Endothelial cell of umbilical vein (primary cell): ENCODE measurements around the gene TEX9. TPM values are rescaled to one million over a fixed set of nuclear protein-coding genes. Genes with fewer than 3 reads are reported as not detected.

ENCODE experiments used
- BruUV-seq: library from RNA; stranded (reverse); fragments of 400-500 nt; replicated peaks from 2 replicates; lab custom pipeline; 2021; lab: Mats Ljungman, UMichigan
- CTCF ChIA-PET: fragments of 300-600, 350-600 bp; sonication (Branson Sonifier 250); formaldehyde crosslinking; loops from one replicate; lab custom pipeline; 2021; ENCODE audit warnings: antibody characterized with exemption, inconsistent platforms; lab: Charles Lee
- POLR2A ChIA-PET: fragments of 300-600, 350-600 bp; sonication (Branson Sonifier 250); formaldehyde crosslinking; loops from one replicate; lab custom pipeline; 2021; ENCODE audit warnings: antibody characterized with exemption, inconsistent platforms; lab: Charles Lee
- DNase-seq: peaks from one replicate; pipeline ENCODE4 v3.0.0-alpha.2; 2011; ENCODE audit warnings: low read depth, low spot score
- FAIRE-seq: peaks from 2 replicates; lab custom pipeline; 2011; peaks lifted over from hg19 to GRCh38; lab: Jason Lieb, UNC
- H2AFZ ChIP-seq: 2 replicates; pipeline ENCODE4 v1.6.0; 2012; ENCODE audit warnings: low read depth, low read length, control low read depth, inconsistent platforms
- H3K27ac ChIP-seq: 2 replicates; pipeline ENCODE4 v1.5.1; 2011; ENCODE audit warnings: low read depth, mild to moderate bottlenecking, control low read depth, low read length, moderate library complexity; ENCODE audit not compliant: insufficient read depth
- H3K27me3 ChIP-seq, 2 experiments: 2 replicates each; pipeline versions ENCODE4 v1.6.0 to v1.6.1; 2011; ENCODE audit warnings: low read length in 2 of 2, mixed read lengths in 1 of 2; ENCODE audit not compliant: control insufficient read depth in 2 of 2, insufficient read depth in 2 of 2
- H3K36me3 ChIP-seq, 2 experiments: 2 replicates in 1 of 2; 3 replicates in 1 of 2; pipeline ENCODE4 v1.5.1; 2011; ENCODE audit warnings: low read length in 2 of 2, mild to moderate bottlenecking in 1 of 2, moderate library complexity in 1 of 2; ENCODE audit not compliant: control insufficient read depth in 2 of 2, insufficient read depth in 2 of 2; ENCODE audit errors: extremely low read depth in 1 of 2
- H3K4me1 ChIP-seq: 3 replicates; pipeline ENCODE4 v1.5.1; 2011; ENCODE audit warnings: mild to moderate bottlenecking, low read length; ENCODE audit not compliant: control insufficient read depth, insufficient read depth; ENCODE audit errors: extremely low read depth
- H3K4me2 ChIP-seq: 2 replicates; pipeline ENCODE4 v1.6.1; 2011; ENCODE audit warnings: low read length, control low read depth, mixed read lengths; ENCODE audit not compliant: insufficient read depth
- H3K4me3 ChIP-seq, 3 experiments: fragments of 200-600 bp in 1 of 3; sonication (generic), shearing (Covaris generic) in 1 of 3; replicated peaks in 1 of 3; 2 replicates each; pipeline ENCODE4 v1.5.1; 2011 to 2016; ENCODE audit warnings: control low read depth in 3 of 3, low read length in 3 of 3, mild to moderate bottlenecking in 2 of 3, inconsistent platforms in 1 of 3, low read depth in 1 of 3, moderate library complexity in 1 of 3; ENCODE audit not compliant: insufficient read depth in 1 of 3
- H3K79me2 ChIP-seq: 2 replicates; pipeline ENCODE4 v1.6.0; 2012; ENCODE audit warnings: low read length, inconsistent platforms; ENCODE audit not compliant: control insufficient read depth, insufficient read depth
- H3K9ac ChIP-seq: replicated peaks from 2 replicates; pipeline ENCODE3; 2011; ENCODE audit warnings: low read length, control low read depth; ENCODE audit not compliant: insufficient read depth; ENCODE audit errors: extremely low read depth
- H3K9me1 ChIP-seq: replicated peaks from 3 replicates; pipeline ENCODE4 v1.6.0; 2011; ENCODE audit warnings: mild to moderate bottlenecking, low read length; ENCODE audit not compliant: control insufficient read depth, insufficient read depth; ENCODE audit errors: extremely low read depth
- H3K9me3 ChIP-seq: replicated peaks from 2 replicates; pipeline ENCODE4 v1.5.1; 2012; ENCODE audit warnings: low read length, inconsistent platforms; ENCODE audit not compliant: control insufficient read depth, insufficient read depth
- H4K20me1 ChIP-seq: replicated peaks from 2 replicates; pipeline ENCODE3; 2011; ENCODE audit warnings: mild to moderate bottlenecking, low read length; ENCODE audit not compliant: control insufficient read depth, insufficient read depth; ENCODE audit errors: extremely low read depth
- EZH2 ChIP-seq: IDR thresholded peaks from 2 replicates; pipeline ENCODE4 v1.6.1; 2012; ENCODE audit warnings: borderline replicate concordance, low read depth, mild to moderate bottlenecking, moderate library complexity, low read length, inconsistent platforms; ENCODE audit not compliant: severe bottlenecking
- FOS ChIP-seq: IDR thresholded peaks from 2 replicates; pipeline ENCODE4 v1.6.1; 2011; ENCODE audit warnings: mild to moderate bottlenecking, low read length, moderate library complexity, borderline replicate concordance; ENCODE audit not compliant: insufficient read depth
- GATA2 ChIP-seq: IDR thresholded peaks from 2 replicates; pipeline ENCODE4 v1.7.0; 2011; ENCODE audit warnings: low read depth, mild to moderate bottlenecking, moderate library complexity, mixed read lengths, low read length; ENCODE audit not compliant: insufficient read length, insufficient read depth
- JUN ChIP-seq: IDR thresholded peaks from 2 replicates; pipeline ENCODE4 v1.6.1; 2011; ENCODE audit warnings: borderline replicate concordance, low read depth; ENCODE audit not compliant: insufficient read length, insufficient read depth
- MYC ChIP-seq: IDR thresholded peaks from one replicate; pipeline ENCODE4 v1.6.1; 2011; ENCODE audit warnings: mild to moderate bottlenecking, low read depth, low read length
- POLR2A ChIP-seq: IDR thresholded peaks from 2 replicates; pipeline ENCODE4 v1.6.1; 2012; ENCODE audit warnings: low read depth, mild to moderate bottlenecking, control low read depth, low read length
- POLR2AphosphoS5 ChIP-seq: IDR thresholded peaks from 2 replicates; pipeline ENCODE4 v1.6.1; 2012; ENCODE audit warnings: low read depth, mild to moderate bottlenecking, control low read depth, low read length, moderate library complexity; ENCODE audit not compliant: insufficient read depth
- dilution Hi-C: fragments of 300-500 bp; cut with MboI; formaldehyde crosslinking; loops from one replicate; pipeline ENCODE4 v1.15.0; 2019; ENCODE audit warnings: low sequenced_read_pairs; ENCODE audit not compliant: extremely low pct_ligation_motif_present
- intact Hi-C: fragments of 100-400 bp; cut with micrococcal nuclease; formaldehyde crosslinking; loops from one replicate; pipeline ENCODE4 v1.10.0; 2022
- polyA plus RNA-seq, 4 experiments: library from polyadenylated mRNA; depleted of rRNA in 3 of 4; stranded (reverse) in 3 of 4; unstranded in 1 of 4; fragments of >200 nt; gene quantifications; 2 replicates each; pipeline versions ENCODE4 v1.2.1 to v1.2.3, GENCODE V29; 2011 to 2012; ENCODE audit warnings: missing spikeins in 1 of 4
- total RNA-seq: library from RNA; stranded (reverse); gene quantifications from 2 replicates; pipeline ENCODE4 v1.2.3, GENCODE V29; 2021
- TF ChIP-seq, protein P1 (sequence below), 2 donors: IDR thresholded peaks; 1 replicate in 1 of 2; 2 replicates in 1 of 2; pipeline ENCODE4 v1.5.1; 2011; ENCODE audit warnings: low read length in 2 of 2, mild to moderate bottlenecking in 2 of 2, moderate library complexity in 2 of 2, control low read depth in 1 of 2, inconsistent platforms in 1 of 2, low read depth in 1 of 2; ENCODE audit not compliant: insufficient read depth in 1 of 2; ENCODE audit errors: extremely low read depth in 1 of 2
- TF ChIP-seq, protein P2 (sequence below): IDR thresholded peaks from 2 replicates; pipeline ENCODE4 v1.6.1; 2011; ENCODE audit not compliant: insufficient read depth, insufficient read length

The TEX9 gene
- total and polyA plus RNA-seq, 2 donors (not counting 3 experiments of a cell fraction or from before 2014, with no cell fraction given), result 0.33 to 1.7 TPM

DNA sequence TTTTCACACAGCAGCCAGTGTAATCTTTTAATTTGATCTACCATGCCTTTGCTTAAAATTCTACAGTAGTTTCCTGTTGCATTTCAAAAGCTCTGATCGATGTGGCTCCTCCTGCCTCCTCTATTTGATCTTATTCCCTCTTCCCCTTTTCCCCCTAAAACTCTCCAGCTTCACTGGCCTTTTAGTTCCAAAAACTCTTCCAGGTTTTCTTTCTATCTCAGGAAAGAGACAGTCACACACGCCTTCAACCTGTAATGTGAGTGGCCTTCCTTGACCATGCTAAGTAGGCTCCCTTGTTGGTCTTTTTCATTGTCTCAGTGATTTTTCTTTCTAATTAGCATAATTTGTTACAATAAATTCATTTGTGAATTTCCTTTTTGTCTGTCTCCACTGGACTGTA is 985 bp downstream of the TEX9 start:
- FAIRE-seq, result no peak
- peak overlapping the region; percentile 98 for H3K4me2 ChIP-seq
- POLR2A ChIA-PET, result no interaction called here

More for the DNA sequence above, 985 bp downstream of the TEX9 start:
- H3K9ac ChIP-seq, result no peak overlapping the region
- no peak for DNase-seq
- no peaks in the 10 kb centered on the region for H3K79me2 ChIP-seq
- H2AFZ ChIP-seq, result peak overlapping the region; percentile 100
- peaks cover 0 to 5% of the 10 kb centered on the region in 2 experiments for H3K27me3 ChIP-seq
- intact Hi-C loops (loop anchor here (5.0 kb wide), 1 partner anchor 119 kb away; no protein-coding TSS in a partner anchor), dilution Hi-C loops (no loop called here)
- H3K9me3 ChIP-seq, result no peaks in the 10 kb centered on the region
- CTCF ChIA-PET, result no interaction called here
- BruUV-seq, result no TSS peak
- H4K20me1 ChIP-seq, result no peaks in the 10 kb centered on the region
- H3K4me3 ChIP-seq, result peak overlapping the region in 1 of 3 experiments; percentile 98
- no peaks in the 10 kb centered on the region for H3K9me1 ChIP-seq
- no peaks in the 10 kb centered on the region for H3K36me3 ChIP-seq
- TF ChIP-seq GATA2 (no peak), POLR2A (no peak), MYC (no peak), POLR2AphosphoS5 (no peak), JUN (no peak), EZH2 (no peak), FOS (no peak)
- TF ChIP-seq, protein P1, sequence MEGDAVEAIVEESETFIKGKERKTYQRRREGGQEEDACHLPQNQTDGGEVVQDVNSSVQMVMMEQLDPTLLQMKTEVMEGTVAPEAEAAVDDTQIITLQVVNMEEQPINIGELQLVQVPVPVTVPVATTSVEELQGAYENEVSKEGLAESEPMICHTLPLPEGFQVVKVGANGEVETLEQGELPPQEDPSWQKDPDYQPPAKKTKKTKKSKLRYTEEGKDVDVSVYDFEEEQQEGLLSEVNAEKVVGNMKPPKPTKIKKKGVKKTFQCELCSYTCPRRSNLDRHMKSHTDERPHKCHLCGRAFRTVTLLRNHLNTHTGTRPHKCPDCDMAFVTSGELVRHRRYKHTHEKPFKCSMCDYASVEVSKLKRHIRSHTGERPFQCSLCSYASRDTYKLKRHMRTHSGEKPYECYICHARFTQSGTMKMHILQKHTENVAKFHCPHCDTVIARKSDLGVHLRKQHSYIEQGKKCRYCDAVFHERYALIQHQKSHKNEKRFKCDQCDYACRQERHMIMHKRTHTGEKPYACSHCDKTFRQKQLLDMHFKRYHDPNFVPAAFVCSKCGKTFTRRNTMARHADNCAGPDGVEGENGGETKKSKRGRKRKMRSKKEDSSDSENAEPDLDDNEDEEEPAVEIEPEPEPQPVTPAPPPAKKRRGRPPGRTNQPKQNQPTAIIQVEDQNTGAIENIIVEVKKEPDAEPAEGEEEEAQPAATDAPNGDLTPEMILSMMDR (IDR thresholded peaks at IDR 0.05; ENCODE audit: extremely low read depth in 1 of 2, insufficient read depth in 1 of 2, low read depth in 1 of 2, low read length in 2 of 2), result no peak
- TF ChIP-seq, protein P2, sequence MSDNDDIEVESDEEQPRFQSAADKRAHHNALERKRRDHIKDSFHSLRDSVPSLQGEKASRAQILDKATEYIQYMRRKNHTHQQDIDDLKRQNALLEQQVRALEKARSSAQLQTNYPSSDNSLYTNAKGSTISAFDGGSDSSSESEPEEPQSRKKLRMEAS, result no peak
- no peak overlapping the region for H3K27ac ChIP-seq
- peaks cover 12% of the 10 kb centered on the region for H3K4me1 ChIP-seq
